Epithelial cell of proximal tubule (primary cell): ENCODE data around the gene TMEM45B. TPM values are rescaled to one million over a fixed set of nuclear protein-coding genes. Genes with fewer than 3 reads are reported as not detected.
"Not testable (repeated sequence)": the region's sequence is repeated elsewhere in the genome, so short reads cannot be mapped to it uniquely, and the experiment has no call there.

ENCODE experiments used
- DNase-seq: peaks from one replicate; pipeline ENCODE4 v3.0.0-alpha.2; 2011; ENCODE audit warnings: low read depth
- H3K4me3 ChIP-seq: 2 replicates; pipeline ENCODE4 v1.5.1; 2011; ENCODE audit warnings: low read depth, mild to moderate bottlenecking, low read length
- CTCF ChIP-seq: conservative IDR thresholded peaks from 2 replicates; pipeline ENCODE4 v1.5.1; 2012; ENCODE audit warnings: low read depth, mild to moderate bottlenecking, low read length
- total RNA-seq: library from RNA; depleted of rRNA; stranded (reverse); fragments of >200 nt; gene quantifications from 2 replicates; pipeline ENCODE4 v1.2.3, GENCODE V29; 2015

Gene TMEM45B
- total RNA-seq, 1 donor from 2014 or later: 1.4 TPM

- DNase-seq: no peak
- H3K4me3 ChIP-seq: no peak overlapping the region
- no peak for TF ChIP-seq CTCF
Observed at GRCh38 chr11:129790106-129790505, 25.5 kb upstream of the TMEM45B start.

- no peak overlapping the region for H3K4me3 ChIP-seq
- DNase-seq: no peak
- no peak for TF ChIP-seq CTCF
Observed at GRCh38 chr11:129791515-129791914, 24.1 kb upstream of the TMEM45B start.

GRCh38 chr11:129792663-129793062, 23.0 kb upstream of the TMEM45B start:
- DNase-seq: no peak
- TF ChIP-seq CTCF: no peak
- no peak overlapping the region for H3K4me3 ChIP-seq

GRCh38 chr11:129795089-129795488, 20.6 kb upstream of the TMEM45B start:
- no peak for DNase-seq
- H3K4me3 ChIP-seq: no peak overlapping the region
- no peak for TF ChIP-seq CTCF

- no peak for DNase-seq
- H3K4me3 ChIP-seq: no peak overlapping the region
- TF ChIP-seq CTCF: no peak
Observed at GRCh38 chr11:129798212-129798611, 17.4 kb upstream of the TMEM45B start.

- not testable (repeated sequence) for DNase-seq, H3K4me3 ChIP-seq
Observed at GRCh38 chr11:129800162-129800561, 15.5 kb upstream of the TMEM45B start.

GRCh38 chr11:129800655-129801054, 15.0 kb upstream of the TMEM45B start:
- TF ChIP-seq CTCF: no peak
- no peak overlapping the region for H3K4me3 ChIP-seq
- no peak for DNase-seq

- no peak for TF ChIP-seq CTCF
- no peak for DNase-seq
- H3K4me3 ChIP-seq: no peak overlapping the region
Observed at GRCh38 chr11:129803533-129803932, 12.1 kb upstream of the TMEM45B start.
